Body of pancreas (tissue), 4 donors: ENCODE data around the gene CST9L. TPM values are rescaled to one million over a fixed set of nuclear protein-coding genes. Genes with fewer than 3 reads are reported as not detected.
A peak's percentile ranks its signal among the peaks of the same experiment; 100 is the strongest.

ENCODE experiments used
- ATAC-seq: fragments of 150-250 bp; one replicate; pipeline ENCODE4 v1.9.1; 2016
- DNase-seq, 4 donors: peaks; one replicate each; pipeline ENCODE4 v3.0.0-alpha.2; 2019
- H3K27ac ChIP-seq, 4 donors: fragments of 200-600 bp; sonication (generic); 1 replicate in 3 of 4; 2 replicates in 1 of 4; pipeline versions ENCODE4 v1.5.1 to v1.6.1; 2016 to 2019; ENCODE audit warnings: mild to moderate bottlenecking in 1 of 4, mixed read lengths in 1 of 4, moderate library complexity in 1 of 4
- H3K27me3 ChIP-seq, 2 donors: fragments of 200-600 bp; sonication (generic); one replicate each; pipeline ENCODE4 v1.6.0; 2016; ENCODE audit warnings: mild to moderate bottlenecking in 1 of 2
- H3K36me3 ChIP-seq, 2 donors: fragments of 200-600 bp; sonication (generic); replicated peaks in 1 of 2; 2 replicates each; pipeline ENCODE4 v1.5.1; 2016; ENCODE audit warnings: low read depth in 2 of 2; ENCODE audit not compliant: insufficient read depth in 1 of 2
- H3K4me1 ChIP-seq: fragments of 200-600 bp; sonication (generic); one replicate; pipeline ENCODE4 v1.6.0; 2016
- H3K4me3 ChIP-seq, 2 donors: fragments of 200-600 bp; sonication (generic); 1 replicate in 1 of 2; 2 replicates in 1 of 2; pipeline ENCODE4 v1.5.1; 2016 to 2019
- H3K9me3 ChIP-seq, 3 donors: fragments of 200-600 bp; sonication (generic); 1 replicate in 2 of 3; 2 replicates in 1 of 3; pipeline ENCODE4 v1.5.1; 2016
- POLR2A ChIP-seq, 3 donors: fragments of 450-650 bp; IDR thresholded peaks; one replicate each; pipeline ENCODE4 v1.6.1; 2016; ENCODE audit warnings: antibody characterized with exemption in 3 of 3, mild to moderate bottlenecking in 2 of 3
- WGBS, 2 donors: methylation state at CpG; one replicate each; pipeline ENCODE4 v1.1.5; 2017; 5-methylcytosine and 5-hydroxymethylcytosine counted together
- intact Hi-C: fragments of 100-400 bp; cut with DNase I; formaldehyde crosslinking; loops from one replicate; pipeline ENCODE4 v1.15.1; 2023
- total RNA-seq, 2 donors: library from RNA; depleted of rRNA; stranded (reverse); fragments of >200 nt; gene quantifications; one replicate each; pipeline ENCODE4 v1.1.0, GENCODE V29; 2016
- TF ChIP-seq, protein P1 (sequence below), 7 experiments: fragments of 450-650 bp in 4 of 7; fragments of 200-600 bp in 3 of 7; sonication (generic) in 3 of 7; IDR thresholded peaks; one replicate each; pipeline ENCODE4 v1.5.1; 2016 to 2019; ENCODE audit warnings: antibody characterized with exemption in 7 of 7

Gene CST9L
- total RNA-seq, 2 donors from 2014 or later = not detected

DNA sequence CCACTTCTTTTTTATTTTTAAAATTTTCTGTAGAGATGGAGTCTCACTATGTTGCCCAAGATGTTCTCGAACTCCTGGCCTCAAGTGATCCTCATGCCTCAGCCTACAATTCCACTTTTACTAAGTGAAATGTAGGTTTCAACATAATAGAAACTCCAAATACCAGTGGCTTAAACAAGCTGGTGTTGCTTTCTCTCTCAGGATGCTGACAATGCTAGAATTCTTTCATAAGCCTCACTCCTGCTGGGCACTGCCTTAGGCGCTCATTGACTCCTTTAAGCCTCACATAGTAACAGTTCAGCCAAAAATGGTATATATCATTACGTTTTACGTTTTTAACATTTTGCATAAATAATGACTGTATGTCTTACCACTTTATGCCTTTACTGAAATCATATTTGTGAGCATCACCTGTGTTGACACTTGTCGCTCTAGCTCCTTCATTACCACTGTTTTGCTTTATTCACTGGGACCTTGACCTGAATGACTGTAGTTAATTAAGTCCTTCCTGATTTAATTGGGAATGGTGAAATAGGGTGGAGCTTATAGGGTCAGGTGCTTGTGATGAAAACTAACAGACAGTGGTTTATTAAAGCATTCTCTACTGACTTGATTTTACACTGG lies 41.3 kb upstream of the CST9L start:
- no peak for DNase-seq
- TF ChIP-seq, protein P1, sequence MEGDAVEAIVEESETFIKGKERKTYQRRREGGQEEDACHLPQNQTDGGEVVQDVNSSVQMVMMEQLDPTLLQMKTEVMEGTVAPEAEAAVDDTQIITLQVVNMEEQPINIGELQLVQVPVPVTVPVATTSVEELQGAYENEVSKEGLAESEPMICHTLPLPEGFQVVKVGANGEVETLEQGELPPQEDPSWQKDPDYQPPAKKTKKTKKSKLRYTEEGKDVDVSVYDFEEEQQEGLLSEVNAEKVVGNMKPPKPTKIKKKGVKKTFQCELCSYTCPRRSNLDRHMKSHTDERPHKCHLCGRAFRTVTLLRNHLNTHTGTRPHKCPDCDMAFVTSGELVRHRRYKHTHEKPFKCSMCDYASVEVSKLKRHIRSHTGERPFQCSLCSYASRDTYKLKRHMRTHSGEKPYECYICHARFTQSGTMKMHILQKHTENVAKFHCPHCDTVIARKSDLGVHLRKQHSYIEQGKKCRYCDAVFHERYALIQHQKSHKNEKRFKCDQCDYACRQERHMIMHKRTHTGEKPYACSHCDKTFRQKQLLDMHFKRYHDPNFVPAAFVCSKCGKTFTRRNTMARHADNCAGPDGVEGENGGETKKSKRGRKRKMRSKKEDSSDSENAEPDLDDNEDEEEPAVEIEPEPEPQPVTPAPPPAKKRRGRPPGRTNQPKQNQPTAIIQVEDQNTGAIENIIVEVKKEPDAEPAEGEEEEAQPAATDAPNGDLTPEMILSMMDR (IDR thresholded peaks at IDR 0.05) = no peak

DNA sequence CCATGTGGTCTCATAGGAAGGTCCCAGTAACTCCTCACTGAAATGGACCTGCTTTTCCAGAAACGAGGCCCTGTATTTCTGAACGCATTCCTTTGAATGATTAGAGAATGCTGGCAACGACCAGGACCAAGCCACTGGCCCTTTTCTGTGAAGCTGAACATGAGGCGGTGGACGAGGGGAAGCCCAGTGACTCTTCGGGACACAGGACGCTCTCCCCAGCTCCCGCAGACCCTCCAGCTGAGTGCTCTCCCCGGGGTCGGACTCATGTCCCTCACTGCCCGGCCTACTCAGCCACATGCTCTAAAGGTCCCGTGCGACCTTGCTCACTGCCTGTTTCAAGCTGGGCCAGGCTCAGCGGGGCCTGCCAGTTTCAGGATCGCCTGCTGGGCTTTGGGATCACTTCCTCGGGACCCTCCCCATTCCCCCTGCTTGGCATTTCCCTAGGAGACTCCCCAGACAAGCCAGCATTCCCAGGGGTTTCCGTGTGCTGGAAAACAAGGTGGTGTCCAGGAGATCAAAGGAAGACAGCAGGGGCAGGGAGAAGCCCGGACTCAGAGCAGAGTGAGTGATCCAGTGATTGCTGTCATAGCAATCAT lies 40.1 kb upstream of the CST9L start:
- DNase-seq (no peak), ATAC-seq (no peak)
- Histone ChIP-seq H3K27ac (no peak overlapping the region), H3K4me3 (no peak overlapping the region), H3K9me3 (no peaks in the 10 kb centered on the region), H3K4me1 (no peaks in the 10 kb centered on the region), H3K36me3 (no peaks in the 10 kb centered on the region), H3K27me3 (no peaks in the 10 kb centered on the region)
- intact Hi-C loops = no loop called here
- WGBS, 2 donors = 64% methylated on average over 11 to 18 of the region's 18 CpGs
- TF ChIP-seq, protein P1 (IDR thresholded peaks at IDR 0.05) = no peak
- TF ChIP-seq POLR2A (IDR thresholded peaks at IDR 0.05) = no peak

More for the DNA sequence above, 41.3 kb upstream of the CST9L start:
- 69 to 76% methylated on average over 5 of the region's 5 CpGs for WGBS, 2 donors
- Histone ChIP-seq H3K4me1 (no peaks in the 10 kb centered on the region), H3K36me3 (no peaks in the 10 kb centered on the region), H3K27ac (no peak overlapping the region), H3K4me3 (no peak overlapping the region), H3K27me3 (no peaks in the 10 kb centered on the region), H3K9me3 (no peaks in the 10 kb centered on the region)
- ATAC-seq = no peak
- intact Hi-C loops = no loop called here

DNA sequence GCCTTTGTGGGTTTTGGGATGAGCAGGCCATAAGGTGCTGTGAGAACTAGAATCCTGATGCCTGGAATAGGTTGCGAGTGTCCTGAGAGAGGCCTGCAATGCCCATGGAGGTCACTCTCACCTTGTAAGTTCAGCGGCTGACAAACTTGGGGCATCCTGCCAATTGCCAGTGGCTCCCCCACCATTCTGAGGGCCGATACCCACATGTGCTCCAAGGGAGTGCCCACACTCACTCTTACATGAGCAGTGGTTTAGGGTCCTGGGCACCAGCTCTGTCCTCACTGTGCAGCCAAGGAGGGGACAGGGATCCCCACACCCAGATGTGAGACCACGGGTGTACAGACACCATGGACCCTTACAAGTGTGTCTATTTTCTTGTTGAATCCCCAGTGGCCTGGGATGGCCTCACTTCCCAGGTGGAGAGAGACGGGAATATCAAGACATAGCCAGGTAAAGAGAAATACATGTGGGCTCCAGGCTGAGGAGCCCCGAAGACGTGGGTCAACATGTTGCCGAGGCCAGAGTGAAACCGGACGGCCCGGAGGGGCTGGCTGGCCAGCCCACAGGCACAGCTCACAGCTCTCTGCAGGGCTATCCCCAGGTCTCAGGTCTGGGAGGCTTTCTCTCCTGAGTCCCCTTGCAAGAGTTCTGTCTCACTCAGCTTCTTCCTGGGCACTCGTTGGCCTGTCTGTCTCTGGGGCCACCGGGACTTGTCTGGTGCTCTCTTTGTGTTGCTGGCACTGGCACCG lies 39.4 kb upstream of the CST9L start:
- H3K36me3 ChIP-seq = no peaks in the 10 kb centered on the region
- DNase-seq (no peak), ATAC-seq (no peak)
- H3K27ac ChIP-seq = no peak overlapping the region
- intact Hi-C loops = no loop called here
- no peaks in the 10 kb centered on the region for H3K27me3 ChIP-seq
- TF ChIP-seq, protein P1 (IDR thresholded peaks at IDR 0.05) = no peak
- WGBS, 2 donors = 77 to 78% methylated on average over 11 to 13 of the region's 14 CpGs
- H3K4me3 ChIP-seq = no peak overlapping the region
- H3K9me3 ChIP-seq = no peaks in the 10 kb centered on the region
- H3K4me1 ChIP-seq = no peaks in the 10 kb centered on the region

DNA sequence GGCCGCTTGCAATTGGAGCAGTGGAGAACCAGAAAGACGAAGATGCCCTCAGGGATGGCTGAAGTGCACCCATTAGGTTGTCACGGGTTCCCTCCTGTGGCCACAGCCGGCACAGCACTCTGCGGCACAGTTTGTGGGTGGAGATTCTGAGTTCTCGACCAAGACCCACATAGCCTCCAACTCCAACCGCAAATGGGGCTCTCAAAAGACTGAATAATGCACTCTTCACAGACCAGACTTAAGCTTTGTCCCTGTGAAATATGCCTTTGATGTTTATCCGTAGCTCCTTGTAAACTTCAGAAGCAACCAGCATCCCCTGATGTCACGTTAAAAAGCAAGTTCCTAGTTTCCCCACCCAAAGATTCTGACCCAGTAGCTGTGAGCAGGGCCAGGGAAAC lies 38.4 kb upstream of the CST9L start:
- WGBS, 2 donors = 9 to 11% methylated on average over 9 of the region's 9 CpGs
- ATAC-seq = peak; percentile 89
- H3K27me3 ChIP-seq = no peaks in the 10 kb centered on the region
- intact Hi-C loops = no loop called here
- no peak overlapping the region for H3K27ac ChIP-seq
- H3K4me1 ChIP-seq = no peaks in the 10 kb centered on the region
- TF ChIP-seq, protein P1 (IDR thresholded peaks at IDR 0.05) = peak; percentile 59 to 86 (median 78)
- no peak for TF ChIP-seq POLR2A (IDR thresholded peaks at IDR 0.05)
- no peaks in the 10 kb centered on the region for H3K9me3 ChIP-seq
- peak; percentile 71 to 77 (median 74) for DNase-seq
- H3K4me3 ChIP-seq = no peak overlapping the region
- no peaks in the 10 kb centered on the region for H3K36me3 ChIP-seq
